Daoy (cell line): ENCODE measurements around the gene TNS3. TPM values are rescaled to one million over a fixed set of nuclear protein-coding genes. Genes with fewer than 3 reads are reported as not detected.

ENCODE experiments used
- DNase-seq: peaks from one replicate; pipeline ENCODE4 v3.0.0-alpha.2; 2015; ENCODE audit warnings: low read depth
- total RNA-seq: library from RNA; depleted of rRNA; stranded (reverse); fragments of >200 nt; shearing (Covaris generic); gene quantifications from 2 replicates; pipeline ENCODE4 v1.2.3, GENCODE V29; 2014

Gene TNS3
- total RNA-seq, 1 experiment from 2014 or later: 58.3 TPM

- no peak for DNase-seq
Observed at GRCh38 chr7:47582764-47583738, 1.1 kb upstream of the TNS3 start.

DNA sequence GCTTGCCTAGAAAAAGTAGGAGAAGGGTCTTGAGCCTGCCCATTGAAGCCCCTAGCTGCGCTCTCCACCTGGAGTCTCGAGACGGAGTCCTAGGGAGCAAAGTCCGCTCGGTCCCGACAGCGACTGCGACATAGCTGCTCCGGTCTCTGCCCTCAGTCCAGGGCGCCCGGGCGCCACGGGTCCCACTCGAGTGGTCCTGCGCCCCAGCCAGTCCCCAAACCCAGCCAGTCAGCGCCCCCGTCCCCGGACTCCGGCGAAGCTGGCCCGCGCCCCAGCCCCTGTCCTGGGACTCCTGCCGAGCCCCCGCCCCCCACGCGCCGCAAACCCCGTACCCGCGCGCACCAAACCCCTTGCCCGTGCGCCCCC is 490 bp downstream of the TNS3 start:
- peak; percentile 56 for DNase-seq

DNA sequence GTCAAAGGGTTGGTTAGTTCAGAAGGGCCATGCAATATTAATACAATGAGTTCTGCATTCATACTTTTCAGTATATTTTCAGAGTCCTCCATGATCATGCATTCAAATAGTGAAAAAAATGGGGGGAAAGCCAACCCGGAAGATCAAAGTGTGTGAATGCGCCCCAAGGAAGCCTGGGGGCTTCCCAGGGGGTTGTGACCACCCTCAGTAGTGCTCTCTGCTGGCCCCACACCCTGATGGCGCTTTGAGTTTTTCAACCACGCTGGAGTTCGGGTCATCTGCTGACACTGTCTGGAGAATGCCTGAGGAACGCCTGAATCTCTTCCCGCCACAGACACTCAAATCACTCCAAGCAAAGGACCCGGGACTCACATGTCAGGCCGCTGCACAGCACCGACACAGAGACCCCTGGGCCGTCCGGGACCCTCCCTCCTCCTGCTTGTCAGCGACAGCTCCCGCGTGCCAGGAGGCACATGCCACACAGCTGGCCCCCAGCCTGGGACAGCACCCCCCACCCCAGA is 1.0 kb downstream of the TNS3 start:
- DNase-seq: peak; percentile 70

GRCh38 chr7:47580175-47580706 is 1.7 kb downstream of the TNS3 start:
- DNase-seq: peak; percentile 49

DNA sequence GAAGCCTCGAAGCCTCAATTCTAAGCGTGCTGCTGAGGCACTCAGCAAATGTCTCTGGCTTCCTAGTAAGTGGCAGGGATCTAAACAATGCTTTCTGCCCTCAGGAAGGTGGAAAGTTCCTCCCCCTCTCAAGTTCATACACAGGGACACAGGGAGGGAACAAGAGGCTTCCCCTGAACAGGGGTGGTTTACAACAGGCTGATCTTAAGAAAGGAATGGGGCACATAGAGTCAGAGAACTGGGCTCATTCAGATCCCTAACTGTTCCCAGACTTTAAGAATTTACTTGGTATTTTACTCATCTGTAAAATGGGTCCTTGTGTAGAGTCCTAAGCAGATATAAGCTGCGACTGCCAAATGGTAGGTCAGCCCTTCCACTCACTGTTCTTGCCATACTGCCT is 2.5 kb downstream of the TNS3 start:
- peak; percentile 34 for DNase-seq

DNA sequence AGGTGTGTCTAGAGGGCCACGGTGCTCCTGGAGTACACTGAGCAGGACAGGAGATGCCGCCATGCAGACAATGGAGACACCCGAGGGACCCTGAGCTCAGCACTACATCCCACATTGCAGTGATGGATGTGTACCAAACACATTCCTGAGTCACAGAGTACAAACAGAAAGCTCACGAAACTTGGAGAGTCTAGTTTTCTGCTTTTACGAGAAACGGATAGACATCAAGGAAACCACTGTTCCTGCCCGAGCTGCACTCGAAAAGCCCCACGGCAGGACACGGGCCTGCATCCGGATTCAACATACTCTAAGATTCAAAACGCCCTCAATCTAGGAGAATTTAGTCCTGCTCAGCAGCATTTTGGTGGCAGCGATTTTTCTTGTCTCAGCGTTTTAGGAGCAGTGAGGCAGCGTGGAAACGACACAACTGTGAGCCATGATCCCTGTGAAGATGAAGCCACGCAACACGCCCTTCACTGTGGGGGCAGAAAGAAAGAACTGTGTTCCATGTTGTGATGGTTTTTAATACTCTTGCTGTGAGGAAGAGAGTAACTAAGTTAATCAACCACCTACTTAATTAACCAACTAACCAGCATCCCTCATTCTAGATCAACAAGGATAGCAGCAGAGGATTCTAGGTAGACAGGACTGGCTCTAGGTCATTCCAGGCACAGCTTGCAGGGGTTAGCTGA is 3.2 kb downstream of the TNS3 start:
- peak; percentile 82 for DNase-seq

DNA sequence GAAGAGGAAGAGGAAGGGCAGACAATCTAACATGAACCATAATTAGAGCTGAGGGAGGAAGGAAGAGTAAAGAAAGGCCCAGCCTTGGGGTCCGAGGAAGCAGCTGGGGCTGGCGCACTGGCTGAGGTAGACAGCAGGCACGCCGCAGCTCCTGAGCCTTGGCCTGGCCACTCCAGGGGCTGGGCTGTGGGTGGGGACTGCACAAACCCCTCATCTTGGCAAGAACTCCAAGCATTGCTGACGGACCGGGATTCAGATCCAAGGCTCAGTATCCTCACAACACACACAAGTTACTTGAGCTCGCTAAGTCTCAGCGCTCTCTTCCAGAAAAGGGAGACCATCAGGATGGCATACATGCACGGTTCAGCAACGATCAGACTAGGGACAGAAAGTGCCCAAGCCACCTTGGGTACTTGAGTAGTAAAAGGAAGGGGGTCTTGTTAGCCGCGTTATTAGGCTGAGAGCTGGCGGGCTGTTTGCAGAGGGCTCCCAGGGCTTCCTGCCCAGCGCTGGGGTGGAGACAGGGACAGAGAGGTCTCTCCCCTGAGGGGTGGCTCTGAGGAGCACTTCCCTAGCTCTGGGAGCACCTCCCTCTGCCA is 4.5 kb downstream of the TNS3 start:
- DNase-seq: peak; percentile 25

DNA sequence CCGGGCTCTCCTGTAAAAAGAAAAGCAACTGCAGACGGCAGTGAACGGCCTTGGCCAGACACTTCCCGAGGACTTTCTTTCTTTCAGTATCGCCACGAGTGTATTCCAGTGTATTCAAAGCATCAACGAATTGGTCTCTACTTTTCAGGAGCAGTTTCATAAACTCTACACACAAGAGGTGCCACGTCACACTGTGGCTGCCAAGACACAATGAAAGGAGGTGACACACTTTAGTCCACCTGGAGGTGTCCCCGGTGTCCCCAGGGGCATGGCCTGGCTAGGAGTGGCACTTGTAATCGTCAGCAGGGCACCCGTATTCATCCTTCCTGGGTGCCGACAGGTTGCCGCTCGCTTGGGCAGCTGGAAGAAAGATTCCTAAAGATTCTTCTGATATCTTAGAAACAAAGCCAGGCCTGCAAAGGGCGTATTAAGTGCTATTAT is 5.0 kb downstream of the TNS3 start:
- no peak for DNase-seq

DNA sequence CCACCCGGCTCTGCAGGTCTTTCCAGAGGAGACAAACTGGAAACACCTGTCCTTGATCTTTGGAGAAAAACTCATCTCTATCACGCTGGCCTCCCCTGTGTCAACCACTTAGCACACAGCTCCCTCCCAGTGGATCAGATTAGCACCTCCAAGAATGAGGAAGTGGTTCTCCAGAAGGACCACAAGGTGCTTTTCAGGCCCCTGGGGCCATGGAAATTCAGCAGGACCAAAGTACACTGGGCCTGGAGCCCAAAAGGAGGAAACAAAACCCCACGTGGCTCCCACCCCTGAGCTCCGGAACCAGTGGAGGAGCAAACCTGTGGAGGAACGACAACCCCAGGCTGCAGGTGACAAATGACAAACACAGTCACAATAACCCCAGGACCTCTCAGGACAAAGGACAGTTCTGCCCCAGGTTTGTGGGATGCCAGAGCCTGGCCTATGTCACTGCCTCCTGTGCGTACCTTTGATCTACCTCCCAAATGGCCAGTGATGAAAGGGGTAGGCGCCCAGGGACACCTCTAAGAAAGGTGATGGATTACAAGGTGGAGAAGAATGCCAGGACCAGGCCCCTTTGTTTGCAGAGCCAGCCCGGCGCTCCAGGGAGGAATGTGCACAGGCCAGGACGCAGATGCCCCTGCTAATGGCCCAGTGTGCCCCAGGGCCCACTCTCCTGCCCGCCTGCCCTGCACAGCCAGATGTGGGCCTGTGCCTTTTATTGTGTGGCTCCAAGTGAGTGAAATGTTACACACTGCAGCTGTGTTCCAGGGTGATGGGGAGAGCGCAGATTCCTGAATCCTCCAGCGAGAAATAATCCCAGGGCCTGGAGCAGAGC is 5.7 kb downstream of the TNS3 start:
- peak; percentile 91 for DNase-seq

- no peak for DNase-seq
Observed at GRCh38 chr7:47574482-47575329, 7.2 kb downstream of the TNS3 start.

DNA sequence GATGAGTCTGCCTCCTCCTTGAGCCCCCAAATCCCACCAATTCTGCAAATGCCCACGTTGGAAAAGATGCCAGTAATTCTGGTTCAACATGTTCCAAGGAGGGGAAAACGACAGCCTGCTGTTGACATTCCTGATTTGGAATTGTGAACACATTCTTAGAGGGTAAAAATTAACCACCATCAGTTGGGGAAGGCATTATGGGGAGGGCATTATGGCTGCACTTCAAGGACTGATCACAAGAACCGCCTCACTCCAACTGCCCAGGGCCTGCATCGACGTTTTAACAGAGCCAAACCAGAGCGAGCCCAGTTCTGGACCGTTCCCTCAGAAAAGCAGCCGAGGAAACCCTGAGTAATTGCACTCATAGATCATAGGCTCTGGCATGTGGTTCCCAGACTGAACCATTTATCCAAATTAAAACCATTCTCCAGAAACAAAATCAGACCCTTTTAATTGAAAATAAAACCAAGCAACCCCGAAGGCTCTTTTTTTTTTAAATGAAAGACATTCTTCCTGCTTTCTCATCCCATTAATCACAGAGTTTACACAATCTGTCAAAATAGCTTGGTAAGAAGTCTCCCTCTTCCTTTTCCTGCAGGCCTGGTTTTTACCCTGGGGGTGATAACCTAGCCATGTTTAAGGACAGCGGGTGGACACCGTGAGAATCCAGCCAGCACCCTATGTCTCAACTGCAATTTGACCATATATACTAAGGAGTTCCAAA is 8.0 kb downstream of the TNS3 start:
- DNase-seq: peak; percentile 82

DNA sequence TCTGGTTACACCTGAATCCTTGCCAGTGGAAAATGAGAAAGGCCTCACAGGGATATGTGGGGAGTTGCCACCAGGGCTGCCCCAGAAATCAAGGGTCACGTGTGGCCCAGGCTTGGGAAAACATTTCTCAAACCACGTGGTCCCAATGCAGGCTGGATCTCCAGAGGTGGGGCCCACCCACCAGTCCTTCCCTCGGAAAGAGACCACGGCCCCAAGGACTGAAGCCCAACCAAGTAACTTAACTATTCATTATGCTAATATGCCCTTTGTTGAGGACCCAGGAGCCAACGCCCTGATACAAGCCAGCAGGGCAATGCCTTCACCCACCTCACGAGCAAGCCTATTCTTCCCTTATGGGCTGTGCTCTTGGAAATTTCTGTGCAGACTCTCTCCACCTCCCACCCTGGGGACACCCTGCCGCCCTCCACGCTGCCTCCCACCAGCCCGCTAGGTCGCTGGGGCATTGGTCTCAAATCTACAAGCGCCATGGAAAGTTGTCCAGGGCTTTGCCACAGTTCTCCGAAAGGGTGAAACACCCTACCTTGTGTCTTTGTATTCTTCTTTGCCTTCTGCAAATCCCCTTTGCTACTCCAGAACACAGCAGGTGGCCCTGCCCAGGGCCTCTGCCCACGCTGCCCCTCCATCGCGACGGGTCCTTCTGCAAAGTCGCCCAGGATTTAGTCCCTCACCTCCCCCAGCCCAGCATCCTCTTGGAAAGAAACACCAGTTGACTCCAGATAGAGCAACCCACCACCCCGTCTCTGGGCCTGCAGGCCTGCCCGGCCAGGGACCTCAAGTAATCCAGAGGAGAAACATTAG is 8.8 kb downstream of the TNS3 start:
- peak; percentile 22 for DNase-seq

GRCh38 chr7:47572094-47572445 is 9.8 kb downstream of the TNS3 start:
- no peak for DNase-seq

- DNase-seq: peak; percentile 98
Observed at GRCh38 chr7:47571331-47572093, 10.4 kb downstream of the TNS3 start.

DNA sequence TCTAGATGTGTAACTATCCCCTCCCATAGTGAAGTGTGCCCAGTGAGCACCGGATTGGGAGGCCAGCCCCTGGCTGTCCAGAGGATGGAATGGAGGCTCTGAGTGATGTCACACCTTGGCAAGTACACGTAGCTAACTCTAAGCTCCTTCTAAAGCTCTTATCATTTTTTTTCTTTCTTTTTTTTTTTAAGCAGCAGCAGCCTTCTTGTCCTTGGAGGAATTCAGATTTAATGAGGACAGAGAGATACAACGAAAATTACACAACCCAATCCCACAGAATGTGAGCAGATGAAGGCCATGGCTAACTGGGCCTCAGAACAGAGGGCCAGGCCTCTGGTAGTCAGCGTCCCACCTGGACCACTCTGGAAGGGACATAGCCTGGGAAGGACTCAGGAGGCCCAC is 11.3 kb downstream of the TNS3 start:
- peak; percentile 54 for DNase-seq

- no peak for DNase-seq
Observed at GRCh38 chr7:47568547-47568946, 13.4 kb downstream of the TNS3 start.

- DNase-seq: no peak
Observed at GRCh38 chr7:47568056-47568455, 13.9 kb downstream of the TNS3 start.
